Stimulated activated CD4-positive, alpha-beta T cell treated with anti-CD3 and anti-CD28 coated beads, Interleukin-12 subunit alpha, Interleukin-12 subunit beta, amount 100 ng/mL, for 24 hours (primary cell): ENCODE results near the gene RNPS1.

Experiments
- DNase-seq, 2 experiments: peaks; one replicate each; pipeline ENCODE4 v3.0.0-alpha.2; 2020; ENCODE audit warnings: low read depth in 2 of 2

RNPS1 gene

GRCh38 chr16:2213817-2214718 is 53.9 kb downstream of the RNPS1 start:
- DNase-seq = no peak

- no peak for DNase-seq
Measured at GRCh38 chr16:2212362-2213324, 55.3 kb downstream of the RNPS1 start.

GRCh38 chr16:2211923-2212347 is 56.0 kb downstream of the RNPS1 start:
- DNase-seq = no peak

DNA sequence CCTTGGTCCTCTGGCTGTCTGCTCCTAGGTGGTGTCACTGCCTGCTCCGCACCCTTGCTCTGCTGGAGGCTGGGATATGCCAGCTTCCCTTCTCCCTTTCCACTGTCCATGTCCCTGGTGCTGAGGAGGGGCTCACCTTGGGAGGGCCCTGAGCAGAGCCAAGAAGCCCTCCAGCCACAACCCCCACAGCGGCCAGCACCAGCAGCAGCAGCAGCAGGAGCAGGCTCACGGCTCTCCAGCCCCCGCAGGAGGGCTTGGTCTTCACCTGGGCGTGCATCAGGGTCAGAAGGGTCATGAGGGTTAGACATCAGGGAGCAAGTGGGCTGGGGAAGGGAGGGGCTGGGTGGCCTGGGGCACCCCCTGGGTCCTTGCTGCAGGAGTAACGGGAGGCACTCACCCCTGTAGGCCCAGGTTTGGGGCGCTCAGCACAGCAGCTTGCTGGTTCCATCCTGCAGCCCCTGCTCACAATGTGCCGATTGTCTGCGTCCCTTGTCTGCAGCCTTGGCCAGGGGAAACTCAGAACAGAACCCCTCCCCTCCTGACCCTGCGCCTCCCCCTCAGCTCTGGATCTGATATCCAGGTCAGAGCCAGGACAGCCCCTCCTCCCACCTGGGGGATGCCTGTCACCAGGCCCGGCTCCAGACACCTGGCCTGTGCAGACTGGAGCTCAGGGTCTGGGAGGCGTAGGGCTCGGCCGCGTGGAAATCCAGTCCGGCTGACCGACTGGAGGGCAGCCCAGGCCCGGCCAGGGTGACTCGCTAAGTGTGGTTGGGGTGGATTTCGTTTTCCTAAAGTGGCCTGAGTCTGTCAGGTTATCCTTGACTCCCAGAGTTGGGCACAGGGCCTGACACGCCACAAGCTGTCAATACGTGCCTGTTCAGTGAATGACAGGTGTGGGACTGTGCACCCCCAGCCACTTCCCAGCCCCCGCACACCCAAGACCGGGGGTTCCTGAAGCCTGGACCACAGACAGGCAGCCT is 57.2 kb downstream of the RNPS1 start, which contains the start of gene BRICD5:
Gene BRICD5, minus strand, starts transcription at position 478 of the 980 bp plus-strand sequence. Its CDS starts 30 bp downstream, at position 448.
- no peak for DNase-seq

DNA sequence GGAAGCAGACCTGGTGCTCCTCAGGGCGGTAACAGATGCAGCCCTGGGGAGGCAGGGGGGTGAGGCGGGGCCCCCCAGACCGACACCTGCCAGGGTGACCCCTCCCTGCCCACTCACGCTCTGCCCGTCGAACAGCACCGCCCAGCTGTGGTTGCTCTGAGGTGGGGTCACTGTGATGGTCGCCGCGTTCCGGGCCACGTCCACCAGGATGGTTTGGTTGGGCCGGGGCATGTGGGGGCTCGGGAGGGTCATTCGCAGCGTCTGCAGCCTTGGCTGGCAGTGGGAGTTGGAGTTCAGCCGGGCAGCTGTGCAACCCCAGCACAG is 58.0 kb downstream of the RNPS1 start:
- no peak for DNase-seq

DNA sequence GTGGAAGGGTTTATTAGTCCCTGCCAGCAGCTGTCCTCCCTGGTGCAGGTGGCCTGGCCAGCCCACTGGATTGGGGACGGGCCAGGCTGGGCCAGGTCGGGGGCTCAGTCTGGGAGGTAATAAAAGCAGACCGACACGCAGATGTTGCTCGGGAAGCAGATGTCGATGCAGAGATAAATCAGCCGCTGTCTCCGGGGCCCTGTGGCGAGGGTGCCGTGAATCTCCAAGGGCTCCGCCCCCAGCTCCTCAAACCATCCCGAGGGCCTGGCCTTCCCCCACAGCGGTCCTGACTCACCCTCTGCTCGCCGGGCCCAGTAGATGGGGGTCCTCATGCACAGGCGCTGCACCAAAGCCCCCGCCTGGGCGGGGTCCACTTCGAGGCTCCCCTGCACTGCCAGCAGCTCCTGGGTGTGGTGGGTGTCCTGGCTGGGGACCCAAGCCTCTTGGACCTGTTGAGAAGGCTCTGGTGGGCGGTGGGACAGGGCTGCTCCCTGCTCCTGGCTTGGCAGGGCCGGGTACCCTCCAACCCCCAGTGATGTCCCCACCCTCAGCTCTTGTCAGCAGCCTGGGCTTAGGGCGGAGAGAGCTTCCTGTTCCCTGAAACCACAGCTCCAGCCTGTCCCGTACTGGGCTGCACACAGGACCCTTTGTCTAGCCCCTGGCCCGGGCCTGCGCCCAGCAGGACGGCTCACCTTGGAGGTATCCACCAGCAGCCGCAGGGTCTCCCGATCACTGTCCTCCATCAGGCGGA is 58.5 kb downstream of the RNPS1 start:
- DNase-seq = no peak

DNA sequence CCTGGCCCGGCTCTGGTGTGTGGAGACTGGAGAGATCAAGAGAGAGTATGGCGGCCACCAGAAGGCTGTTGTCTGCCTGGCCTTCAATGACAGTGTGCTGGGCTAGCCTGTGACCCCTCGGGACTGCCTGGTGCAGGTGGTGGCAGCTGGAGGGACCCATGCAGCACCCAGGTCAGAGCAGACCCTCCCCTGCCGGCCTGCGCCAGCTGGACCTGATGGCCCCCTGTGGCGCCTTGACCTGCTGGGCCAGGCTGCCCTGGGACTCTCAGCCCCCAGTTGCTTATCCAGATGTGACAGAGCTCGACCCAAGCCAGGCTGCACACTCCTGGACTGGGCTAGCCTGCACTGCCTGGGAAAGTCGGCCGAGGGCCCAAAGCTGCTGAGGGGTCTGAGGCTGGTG is 59.2 kb downstream of the RNPS1 start:
- DNase-seq = no peak

DNA sequence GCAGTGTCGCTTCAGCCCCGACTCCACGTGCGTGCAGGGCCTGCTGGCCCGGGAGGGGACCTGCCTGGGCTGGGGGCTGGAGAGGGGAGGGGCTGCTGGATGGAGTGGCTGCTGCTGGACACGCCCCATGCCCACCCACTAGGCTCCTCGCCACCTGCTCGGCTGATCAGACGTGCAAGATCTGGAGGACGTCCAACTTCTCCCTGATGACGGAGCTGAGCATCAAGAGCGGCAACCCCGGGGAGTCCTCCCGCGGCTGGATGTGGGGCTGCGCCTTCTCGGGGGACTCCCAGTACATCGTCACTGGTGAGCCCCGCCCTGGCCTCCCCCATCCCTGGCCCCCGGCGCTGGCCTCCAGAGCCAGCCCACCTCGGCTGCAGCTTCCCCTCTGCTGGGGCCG is 59.6 kb downstream of the RNPS1 start:
- DNase-seq = no peak

GRCh38 chr16:2207872-2208271 is 60.1 kb downstream of the RNPS1 start:
- no peak for DNase-seq

- no peak for DNase-seq
Measured at GRCh38 chr16:2206780-2207433, 61.0 kb downstream of the RNPS1 start.

- no peak for DNase-seq
Measured at GRCh38 chr16:2206420-2206779, 61.5 kb downstream of the RNPS1 start.

GRCh38 chr16:2205967-2206313 is 62.0 kb downstream of the RNPS1 start:
- DNase-seq = no peak

DNA sequence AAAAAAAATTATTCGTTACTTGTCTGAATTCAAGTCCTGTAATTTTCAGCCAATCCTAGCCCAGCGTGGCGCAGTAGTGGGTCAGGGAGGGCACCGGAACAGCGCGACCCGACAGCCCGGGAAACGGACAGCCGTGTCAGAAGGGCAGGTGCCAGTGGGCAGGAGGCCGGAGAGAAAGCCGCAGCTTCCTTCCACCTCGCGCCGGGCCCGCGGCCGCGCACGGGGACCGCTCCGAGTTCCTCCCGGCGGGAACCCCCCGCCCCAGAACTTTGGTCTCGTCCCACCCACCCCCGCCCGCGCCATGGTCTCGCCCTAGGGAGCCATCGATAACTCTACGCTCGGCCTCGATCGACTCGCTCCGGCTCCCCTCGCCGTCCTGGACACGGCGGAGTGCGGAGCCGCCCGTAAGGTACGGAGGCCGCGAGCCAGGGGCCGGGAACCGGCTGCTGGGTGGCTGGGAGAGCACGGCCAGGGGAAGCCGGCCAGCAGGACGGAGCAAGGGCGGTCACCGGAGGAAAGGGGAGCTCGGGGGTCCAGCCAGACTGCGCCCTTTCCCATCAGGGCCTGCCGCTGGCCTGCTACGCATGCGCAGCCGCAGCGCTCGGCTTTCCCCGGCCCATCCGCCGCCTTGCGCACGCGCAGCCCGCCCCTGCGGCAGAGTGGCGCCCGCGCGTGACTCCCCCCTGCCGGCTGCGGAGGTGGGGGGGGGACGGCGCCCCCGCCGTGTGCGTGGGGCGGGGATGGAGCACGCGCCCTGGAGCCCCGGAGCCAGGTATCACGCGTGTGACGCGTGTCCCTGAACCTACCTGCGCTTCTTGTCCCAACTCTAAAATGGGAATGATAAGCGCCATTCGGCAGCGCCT is 62.6 kb downstream of the RNPS1 start, which contains the start of gene MLST8:
Gene MLST8, plus strand, starts transcription at position 351 of the 863 bp plus-strand sequence. CDS start 632 bp downstream, outside the sequence.
- peak; percentile 75 to 80 for DNase-seq

DNA sequence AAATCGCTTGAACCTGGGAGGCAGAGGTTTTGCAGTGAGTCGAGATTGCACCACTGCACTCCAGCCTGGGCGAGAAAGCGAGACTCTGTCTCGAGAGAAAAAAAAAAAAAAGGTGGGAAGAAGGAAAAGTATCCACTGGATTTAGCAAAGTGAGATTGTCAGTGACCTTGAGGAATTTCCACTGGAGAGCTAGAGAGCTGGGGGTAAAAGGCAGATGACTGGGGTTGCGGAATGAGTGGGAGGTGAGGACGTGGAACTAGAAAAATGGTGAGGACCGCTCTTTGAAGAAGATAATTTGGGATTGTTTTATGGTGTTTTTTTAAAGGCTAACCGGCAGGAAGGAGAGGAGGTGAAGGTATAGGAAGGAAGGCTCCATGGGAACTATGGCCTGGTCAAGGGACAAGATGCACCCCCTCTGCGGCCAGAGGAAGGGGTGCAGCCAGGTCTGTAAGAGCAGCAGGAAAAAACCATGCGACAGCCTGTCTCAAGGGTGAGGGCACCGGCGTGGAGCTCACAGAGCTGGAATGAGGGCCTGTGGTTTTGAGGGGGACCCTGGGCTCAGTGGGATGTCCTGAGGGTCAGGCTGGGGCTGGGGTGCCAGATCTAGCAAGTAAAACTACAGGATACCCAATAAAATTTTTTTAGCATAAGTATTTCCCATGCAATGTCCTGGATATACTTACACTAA is 63.4 kb downstream of the RNPS1 start:
- DNase-seq = no peak
